HepG2 (cell line): ENCODE measurements around the gene SLC9A5. TPM values are rescaled to one million over a fixed set of nuclear protein-coding genes. Genes with fewer than 3 reads are reported as not detected.

ENCODE experiments used
- CBX2 ChIP-seq, 2 experiments: fragments of 200-600 bp in 1 of 2; sonication (generic); formaldehyde crosslinking in 1 of 2; IDR thresholded peaks; 2 replicates each; pipeline versions ENCODE4 v1.7.0 to v1.8.1; 2018 to 2022; ENCODE audit warnings: low read depth in 2 of 2, low read length in 1 of 2, mild to moderate bottlenecking in 1 of 2, missing genetic modification reagents in 1 of 2
- FOSL2 ChIP-seq: sonication (generic); formaldehyde crosslinking; IDR thresholded peaks from 2 replicates; pipeline ENCODE4 v1.4.0; 2020; ENCODE audit warnings: missing genetic modification reagents
- HNRNPK ChIP-seq: fragments of 200-400 bp; formaldehyde crosslinking; IDR thresholded peaks from 2 replicates; pipeline ENCODE4 v1.6.1; 2018; ENCODE audit warnings: low read length, low read depth, moderate library complexity, mild to moderate bottlenecking; ENCODE audit not compliant: poor library complexity, severe bottlenecking
- KAT8 ChIP-seq: IDR thresholded peaks from 2 replicates; pipeline ENCODE4 v1.6.1; 2016; ENCODE audit warnings: missing genetic modification reagents, missing compliant biosample characterization
- MBD4 ChIP-seq: IDR thresholded peaks from 2 replicates; pipeline ENCODE4 v1.6.1; 2012; ENCODE audit warnings: low read length, inconsistent platforms, borderline replicate concordance
- MBNL3 ChIP-seq: fragments of 250-450 bp; sonication (Bioruptor Pico); conservative IDR thresholded peaks from 2 replicates; pipeline ENCODE4 v1.8.0; 2022; ENCODE audit warnings: mild to moderate bottlenecking, inconsistent platforms
- SIN3B ChIP-seq: fragments of 150-350 bp; IDR thresholded peaks from 2 replicates; pipeline ENCODE4 v1.6.1; 2014; ENCODE audit warnings: low read length
- ZNF547 ChIP-seq: sonication (generic); formaldehyde crosslinking; IDR thresholded peaks from 2 replicates; pipeline ENCODE4 v1.5.1; 2020; ENCODE audit warnings: mild to moderate bottlenecking, missing genetic modification reagents
- ZNF678 ChIP-seq: sonication (generic); formaldehyde crosslinking; IDR thresholded peaks from 2 replicates; pipeline ENCODE4 v1.4.0; 2020; ENCODE audit warnings: mild to moderate bottlenecking, missing genetic modification reagents
- ZNF883 ChIP-seq: sonication (generic); formaldehyde crosslinking; IDR thresholded peaks from 2 replicates; pipeline ENCODE4 v1.5.1; 2020; ENCODE audit warnings: mild to moderate bottlenecking, missing genetic modification reagents; ENCODE audit errors: not compliant biosample characterization
- polyA plus RNA-seq, 8 experiments: library from polyadenylated mRNA; depleted of rRNA in 3 of 8; stranded (reverse) in 7 of 8; unstranded in 1 of 8; fragments of >200 nt; fragmentation: Illumina TruSeq in 4 of 8; extraction: Trizol in 4 of 8; gene quantifications; 2 replicates each; pipeline versions ENCODE4 v1.2.1 to v1.2.3, GENCODE V29; 2011 to 2016; ENCODE audit warnings: low read depth in 4 of 8, missing spikeins in 1 of 8, mixed read lengths in 1 of 8; ENCODE audit not compliant: insufficient read depth in 1 of 8
- total RNA-seq, 5 experiments: library from RNA; depleted of rRNA; stranded (reverse); fragments of >200 nt; fragmentation: Illumina TruSeq; extraction: Trizol; gene quantifications; 2 replicates each; pipeline ENCODE4 v1.2.3, GENCODE V29; 2016; ENCODE audit warnings: low read depth in 1 of 5
- TF ChIP-seq, protein P1 (sequence below): sonication (generic); formaldehyde crosslinking; IDR thresholded peaks from 2 replicates; pipeline ENCODE4 v1.5.1; 2020; ENCODE audit warnings: missing genetic modification reagents, mild to moderate bottlenecking, borderline replicate concordance
- TF ChIP-seq, protein P2 (sequence below): fragments of 450-650 bp; IDR thresholded peaks from 2 replicates; pipeline ENCODE4 v1.6.1; 2017; ENCODE audit warnings: mild to moderate bottlenecking
- TF ChIP-seq, protein P3 (sequence below): sonication (generic); IDR thresholded peaks from 2 replicates; pipeline ENCODE4 v1.6.1; 2016; ENCODE audit warnings: low read depth, borderline replicate concordance
- TF ChIP-seq, protein P4 (sequence below): sonication (generic); formaldehyde crosslinking; IDR thresholded peaks from 2 replicates; pipeline ENCODE4 v1.5.0; 2020; ENCODE audit warnings: mild to moderate bottlenecking, missing genetic modification reagents, borderline replicate concordance

The SLC9A5 gene
- total and polyA plus RNA-seq, 2 of the 13 experiments (the other 11 are each of a cell fraction or from before 2014, with no cell fraction given) = 0.58 to 1.4 TPM

DNA sequence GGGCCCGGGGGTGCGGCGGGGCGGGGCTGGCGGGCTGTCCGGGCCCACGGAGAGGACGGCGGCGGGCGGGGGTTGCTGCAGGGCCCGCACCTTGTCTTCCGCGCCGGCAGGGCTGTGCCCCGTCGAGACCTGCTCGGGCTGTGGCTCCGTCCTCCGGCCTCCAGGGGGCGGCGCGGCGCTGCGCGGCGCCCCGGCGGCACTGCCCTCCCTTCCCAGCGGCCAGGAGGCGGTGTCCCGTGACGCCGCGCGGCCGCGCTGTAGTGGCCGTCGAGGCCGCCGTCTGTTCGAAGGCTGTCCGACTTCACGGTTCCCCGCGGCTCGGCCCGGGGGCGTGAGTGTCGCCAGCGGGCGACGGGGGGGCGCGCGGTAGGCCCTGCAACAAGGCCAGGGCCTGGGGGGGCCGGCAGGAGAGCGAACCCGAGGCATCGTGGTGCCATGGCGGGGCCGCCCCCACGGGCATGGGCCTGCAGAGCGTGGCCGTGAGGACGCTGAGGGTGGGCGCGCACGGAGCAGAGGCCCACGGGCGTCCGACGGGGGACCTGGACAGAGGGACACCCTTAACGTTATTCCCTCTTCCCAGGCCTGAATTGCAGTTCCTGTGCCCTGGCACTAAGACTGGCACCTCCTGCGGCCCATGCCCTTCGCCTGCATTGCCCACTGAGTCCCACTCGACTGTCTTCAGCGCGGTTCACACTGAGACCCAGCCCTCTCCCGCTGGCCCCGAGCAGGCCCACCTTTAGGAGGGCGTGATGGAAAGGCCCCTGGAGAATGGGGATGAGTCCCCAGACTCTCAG lies 30.7 kb downstream of the SLC9A5 start, which contains the start of gene PLEKHG4 (continued):
- TF ChIP-seq FOSL2 = no peak
- no peak for TF ChIP-seq MBNL3 (CRISPR knock-in tag)
- TF ChIP-seq, protein P1, sequence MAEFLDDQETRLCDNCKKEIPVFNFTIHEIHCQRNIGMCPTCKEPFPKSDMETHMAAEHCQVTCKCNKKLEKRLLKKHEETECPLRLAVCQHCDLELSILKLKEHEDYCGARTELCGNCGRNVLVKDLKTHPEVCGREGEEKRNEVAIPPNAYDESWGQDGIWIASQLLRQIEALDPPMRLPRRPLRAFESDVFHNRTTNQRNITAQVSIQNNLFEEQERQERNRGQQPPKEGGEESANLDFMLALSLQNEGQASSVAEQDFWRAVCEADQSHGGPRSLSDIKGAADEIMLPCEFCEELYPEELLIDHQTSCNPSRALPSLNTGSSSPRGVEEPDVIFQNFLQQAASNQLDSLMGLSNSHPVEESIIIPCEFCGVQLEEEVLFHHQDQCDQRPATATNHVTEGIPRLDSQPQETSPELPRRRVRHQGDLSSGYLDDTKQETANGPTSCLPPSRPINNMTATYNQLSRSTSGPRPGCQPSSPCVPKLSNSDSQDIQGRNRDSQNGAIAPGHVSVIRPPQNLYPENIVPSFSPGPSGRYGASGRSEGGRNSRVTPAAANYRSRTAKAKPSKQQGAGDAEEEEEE = no peak
- TF ChIP-seq ZNF547 (CRISPR knock-in tag) = peak; percentile 93
- TF ChIP-seq ZNF678 (CRISPR knock-in tag) = peak; percentile 94; the same call in 1 of the 2 replicates
- TF ChIP-seq MBD4 = no peak
- no peak for TF ChIP-seq CBX2 (IDR thresholded peaks at IDR 0.05; ENCODE audit: low read depth, low read length)
- peak; percentile 49; the same call in 1 of the 2 replicates for TF ChIP-seq CBX2 (CRISPR knock-in tag; IDR thresholded peaks at IDR 0.05; ENCODE audit: low read depth)
- TF ChIP-seq KAT8 (CRISPR knock-in tag) = no peak
- peak; percentile 66 for TF ChIP-seq HNRNPK
- TF ChIP-seq, protein P2, sequence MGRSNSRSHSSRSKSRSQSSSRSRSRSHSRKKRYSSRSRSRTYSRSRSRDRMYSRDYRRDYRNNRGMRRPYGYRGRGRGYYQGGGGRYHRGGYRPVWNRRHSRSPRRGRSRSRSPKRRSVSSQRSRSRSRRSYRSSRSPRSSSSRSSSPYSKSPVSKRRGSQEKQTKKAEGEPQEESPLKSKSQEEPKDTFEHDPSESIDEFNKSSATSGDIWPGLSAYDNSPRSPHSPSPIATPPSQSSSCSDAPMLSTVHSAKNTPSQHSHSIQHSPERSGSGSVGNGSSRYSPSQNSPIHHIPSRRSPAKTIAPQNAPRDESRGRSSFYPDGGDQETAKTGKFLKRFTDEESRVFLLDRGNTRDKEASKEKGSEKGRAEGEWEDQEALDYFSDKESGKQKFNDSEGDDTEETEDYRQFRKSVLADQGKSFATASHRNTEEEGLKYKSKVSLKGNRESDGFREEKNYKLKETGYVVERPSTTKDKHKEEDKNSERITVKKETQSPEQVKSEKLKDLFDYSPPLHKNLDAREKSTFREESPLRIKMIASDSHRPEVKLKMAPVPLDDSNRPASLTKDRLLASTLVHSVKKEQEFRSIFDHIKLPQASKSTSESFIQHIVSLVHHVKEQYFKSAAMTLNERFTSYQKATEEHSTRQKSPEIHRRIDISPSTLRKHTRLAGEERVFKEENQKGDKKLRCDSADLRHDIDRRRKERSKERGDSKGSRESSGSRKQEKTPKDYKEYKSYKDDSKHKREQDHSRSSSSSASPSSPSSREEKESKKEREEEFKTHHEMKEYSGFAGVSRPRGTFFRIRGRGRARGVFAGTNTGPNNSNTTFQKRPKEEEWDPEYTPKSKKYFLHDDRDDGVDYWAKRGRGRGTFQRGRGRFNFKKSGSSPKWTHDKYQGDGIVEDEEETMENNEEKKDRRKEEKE = no peak
- TF ChIP-seq, protein P3, sequence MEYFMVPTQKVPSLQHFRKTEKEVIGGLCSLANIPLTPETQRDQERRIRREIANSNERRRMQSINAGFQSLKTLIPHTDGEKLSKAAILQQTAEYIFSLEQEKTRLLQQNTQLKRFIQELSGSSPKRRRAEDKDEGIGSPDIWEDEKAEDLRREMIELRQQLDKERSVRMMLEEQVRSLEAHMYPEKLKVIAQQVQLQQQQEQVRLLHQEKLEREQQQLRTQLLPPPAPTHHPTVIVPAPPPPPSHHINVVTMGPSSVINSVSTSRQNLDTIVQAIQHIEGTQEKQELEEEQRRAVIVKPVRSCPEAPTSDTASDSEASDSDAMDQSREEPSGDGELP = no peak
- TF ChIP-seq, protein P4, sequence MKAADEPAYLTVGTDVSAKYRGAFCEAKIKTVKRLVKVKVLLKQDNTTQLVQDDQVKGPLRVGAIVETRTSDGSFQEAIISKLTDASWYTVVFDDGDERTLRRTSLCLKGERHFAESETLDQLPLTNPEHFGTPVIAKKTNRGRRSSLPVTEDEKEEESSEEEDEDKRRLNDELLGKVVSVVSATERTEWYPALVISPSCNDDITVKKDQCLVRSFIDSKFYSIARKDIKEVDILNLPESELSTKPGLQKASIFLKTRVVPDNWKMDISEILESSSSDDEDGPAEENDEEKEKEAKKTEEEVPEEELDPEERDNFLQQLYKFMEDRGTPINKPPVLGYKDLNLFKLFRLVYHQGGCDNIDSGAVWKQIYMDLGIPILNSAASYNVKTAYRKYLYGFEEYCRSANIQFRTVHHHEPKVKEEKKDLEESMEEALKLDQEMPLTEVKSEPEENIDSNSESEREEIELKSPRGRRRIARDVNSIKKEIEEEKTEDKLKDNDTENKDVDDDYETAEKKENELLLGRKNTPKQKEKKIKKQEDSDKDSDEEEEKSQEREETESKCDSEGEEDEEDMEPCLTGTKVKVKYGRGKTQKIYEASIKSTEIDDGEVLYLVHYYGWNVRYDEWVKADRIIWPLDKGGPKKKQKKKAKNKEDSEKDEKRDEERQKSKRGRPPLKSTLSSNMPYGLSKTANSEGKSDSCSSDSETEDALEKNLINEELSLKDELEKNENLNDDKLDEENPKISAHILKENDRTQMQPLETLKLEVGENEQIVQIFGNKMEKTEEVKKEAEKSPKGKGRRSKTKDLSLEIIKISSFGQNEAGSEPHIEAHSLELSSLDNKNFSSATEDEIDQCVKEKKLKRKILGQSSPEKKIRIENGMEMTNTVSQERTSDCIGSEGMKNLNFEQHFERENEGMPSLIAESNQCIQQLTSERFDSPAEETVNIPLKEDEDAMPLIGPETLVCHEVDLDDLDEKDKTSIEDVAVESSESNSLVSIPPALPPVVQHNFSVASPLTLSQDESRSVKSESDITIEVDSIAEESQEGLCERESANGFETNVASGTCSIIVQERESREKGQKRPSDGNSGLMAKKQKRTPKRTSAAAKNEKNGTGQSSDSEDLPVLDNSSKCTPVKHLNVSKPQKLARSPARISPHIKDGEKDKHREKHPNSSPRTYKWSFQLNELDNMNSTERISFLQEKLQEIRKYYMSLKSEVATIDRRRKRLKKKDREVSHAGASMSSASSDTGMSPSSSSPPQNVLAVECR (CRISPR knock-in tag) = peak; percentile 52; the same call in 1 of the 2 replicates
- TF ChIP-seq ZNF883 = peak; percentile 91
- TF ChIP-seq SIN3B = 0 out of 2 replicates have a peak, but pooled peaks have one; percentile 51
